GM18526 (cell line): ENCODE data around the gene BUD31.

Experiments
- POLR2A ChIP-seq: IDR thresholded peaks from 3 replicates; pipeline ENCODE4 v1.6.1; 2011; ENCODE audit not compliant: insufficient read length; ENCODE audit errors: extremely low read depth

BUD31 gene

GRCh38 chr7:99438573-99439480 is 30.1 kb downstream of the BUD31 start, which contains the start of the genes CPSF4 and PTCD1:
Gene CPSF4, plus strand, starts transcription at chr7:99438943. Its CDS starts 140 bp downstream, at chr7:99439083.
Gene PTCD1, minus strand, starts transcription at chr7:99438798. Its CDS starts 3,556 bp downstream, at chr7:99435242.
- peak; percentile 82 for TF ChIP-seq POLR2A

GRCh38 chr7:99440195-99440594 is 31.4 kb downstream of the BUD31 start:
- TF ChIP-seq POLR2A, result no peak

GRCh38 chr7:99446096-99446495 is 37.3 kb downstream of the BUD31 start:
- no peak for TF ChIP-seq POLR2A

DNA sequence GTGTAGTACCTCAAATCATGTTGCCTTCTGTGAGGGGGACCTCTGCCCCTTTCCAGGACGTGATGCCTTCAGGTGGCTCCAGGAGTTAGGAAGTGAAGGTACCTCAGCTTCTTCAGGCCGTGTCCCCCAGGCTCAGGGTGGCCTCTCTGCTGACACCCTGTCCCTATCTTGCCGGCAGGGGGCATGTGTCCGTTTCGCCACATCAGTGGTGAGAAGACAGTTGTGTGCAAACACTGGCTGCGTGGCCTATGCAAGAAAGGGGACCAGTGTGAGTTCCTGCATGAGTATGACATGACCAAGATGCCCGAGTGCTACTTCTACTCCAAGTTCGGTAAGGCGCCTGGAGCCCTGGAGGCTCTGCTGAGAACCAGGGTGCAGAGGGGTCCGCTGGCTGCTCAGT is 39.2 kb downstream of the BUD31 start:
- no peak for TF ChIP-seq POLR2A

DNA sequence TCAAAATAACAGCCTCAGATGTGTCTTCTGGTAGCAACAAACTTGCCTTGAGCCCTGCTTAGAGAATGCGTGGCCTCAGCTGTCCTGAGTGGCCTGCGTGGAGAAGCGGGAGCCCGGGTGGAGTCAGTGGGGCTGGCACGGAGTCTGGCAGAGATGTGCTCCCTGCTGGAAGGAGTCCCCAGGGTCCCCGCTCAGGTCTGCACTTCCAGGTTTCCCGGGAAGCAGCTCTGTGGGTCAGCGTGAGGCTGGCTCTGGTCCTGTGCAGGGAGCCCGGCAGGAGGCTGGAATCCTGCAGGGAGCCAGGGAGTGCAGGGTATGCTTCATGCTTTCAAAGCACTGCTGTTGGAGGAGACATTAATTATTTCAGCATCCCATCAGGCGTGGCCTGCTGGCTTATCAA is 40.1 kb downstream of the BUD31 start:
- TF ChIP-seq POLR2A, result no peak

- TF ChIP-seq POLR2A, result no peak
Measured at GRCh38 chr7:99449326-99449725, 40.6 kb downstream of the BUD31 start.

GRCh38 chr7:99451936-99452335 is 43.2 kb downstream of the BUD31 start:
- TF ChIP-seq POLR2A, result no peak

GRCh38 chr7:99452541-99452940 is 43.8 kb downstream of the BUD31 start:
- TF ChIP-seq POLR2A, result no peak

DNA sequence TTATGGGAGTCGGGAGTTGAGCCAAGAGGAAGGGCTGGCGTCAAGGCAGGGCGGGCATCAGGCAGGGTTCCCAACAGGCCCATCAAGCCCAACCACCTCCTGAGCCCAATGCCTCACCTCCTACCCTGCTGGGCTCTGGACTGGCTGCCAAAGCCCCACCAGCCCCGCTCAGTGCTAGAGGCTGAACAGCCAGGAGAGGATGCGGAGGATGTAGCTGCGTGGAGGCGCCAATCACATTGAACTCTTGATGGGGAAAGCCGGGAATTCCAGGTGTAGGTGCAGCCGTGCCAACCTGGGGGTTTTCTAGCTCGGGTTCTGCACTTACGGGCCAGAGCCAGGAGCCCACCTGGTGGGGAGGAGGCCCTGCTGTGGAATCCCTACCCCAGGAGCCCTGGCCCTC is 44.3 kb downstream of the BUD31 start:
- TF ChIP-seq POLR2A, result no peak

DNA sequence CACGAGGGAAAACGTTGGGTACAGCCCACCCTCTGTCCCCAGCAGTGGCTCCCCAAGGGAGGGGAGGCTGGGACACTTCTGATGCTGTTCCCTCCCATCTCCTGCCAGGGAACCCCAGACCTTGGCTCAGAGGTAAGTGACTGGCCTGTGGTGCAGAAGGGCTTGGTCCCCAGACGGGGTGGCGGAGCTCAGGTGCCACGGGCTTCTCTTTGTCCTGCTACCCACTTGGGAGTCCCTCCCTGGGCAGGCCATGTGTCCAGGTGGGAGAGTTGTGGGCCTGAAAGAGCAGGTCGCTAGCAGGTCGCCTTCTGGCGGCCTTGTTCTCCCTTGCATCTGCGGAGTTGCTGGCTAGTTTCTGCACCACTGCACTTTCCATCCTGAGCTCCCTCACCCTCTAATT is 47.1 kb downstream of the BUD31 start:
- no peak for TF ChIP-seq POLR2A

DNA sequence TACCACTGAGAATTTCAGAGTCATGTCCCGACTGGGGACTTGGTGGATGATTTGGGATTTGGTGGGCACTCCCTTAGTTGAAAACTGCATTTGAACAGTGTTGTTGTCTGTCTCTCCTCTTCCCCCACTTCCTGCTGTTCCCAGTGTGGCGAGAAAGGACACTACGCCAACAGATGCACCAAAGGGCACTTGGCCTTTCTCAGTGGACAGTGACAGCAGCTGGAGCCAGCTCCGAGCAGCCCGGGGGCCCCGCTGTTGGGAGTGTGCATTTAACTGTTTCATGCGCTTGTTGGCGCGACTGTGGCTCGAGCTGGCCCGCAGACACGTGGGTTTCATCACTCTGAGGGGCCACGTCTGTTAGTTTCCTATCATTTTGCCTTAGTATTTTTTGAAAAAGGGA is 47.5 kb downstream of the BUD31 start:
- no peak for TF ChIP-seq POLR2A

DNA sequence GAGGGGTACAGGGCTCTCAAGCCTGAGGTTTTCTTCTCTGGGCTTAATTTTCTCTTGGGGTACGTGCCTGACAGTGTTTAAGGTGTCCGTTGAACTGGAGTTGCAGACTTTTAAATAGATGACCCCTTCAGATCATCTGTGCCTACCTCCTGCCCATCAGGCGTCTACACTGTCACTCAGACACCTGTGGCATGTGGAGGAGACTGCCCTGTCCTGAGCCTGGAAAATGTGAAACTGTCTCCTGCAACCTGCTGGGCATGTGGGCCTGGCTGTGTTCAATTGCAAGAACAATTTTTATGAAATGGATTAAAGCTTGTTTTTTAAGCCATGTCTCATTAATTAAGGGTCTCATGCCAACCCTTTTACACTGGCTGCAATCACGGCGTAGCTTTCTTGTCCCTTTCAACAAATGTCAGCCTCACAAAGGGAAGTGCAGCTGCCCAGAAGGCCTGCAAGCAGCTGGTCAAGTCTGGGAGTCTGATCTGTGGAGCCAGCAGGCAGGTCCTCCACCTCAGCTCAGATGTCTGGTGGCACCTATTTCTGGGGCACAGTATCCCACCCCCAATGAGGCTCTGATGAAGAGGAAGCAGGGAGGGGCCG is 48.4 kb downstream of the BUD31 start:
- TF ChIP-seq POLR2A, result no peak

GRCh38 chr7:99457650-99458493 is 49.1 kb downstream of the BUD31 start:
- no peak for TF ChIP-seq POLR2A

DNA sequence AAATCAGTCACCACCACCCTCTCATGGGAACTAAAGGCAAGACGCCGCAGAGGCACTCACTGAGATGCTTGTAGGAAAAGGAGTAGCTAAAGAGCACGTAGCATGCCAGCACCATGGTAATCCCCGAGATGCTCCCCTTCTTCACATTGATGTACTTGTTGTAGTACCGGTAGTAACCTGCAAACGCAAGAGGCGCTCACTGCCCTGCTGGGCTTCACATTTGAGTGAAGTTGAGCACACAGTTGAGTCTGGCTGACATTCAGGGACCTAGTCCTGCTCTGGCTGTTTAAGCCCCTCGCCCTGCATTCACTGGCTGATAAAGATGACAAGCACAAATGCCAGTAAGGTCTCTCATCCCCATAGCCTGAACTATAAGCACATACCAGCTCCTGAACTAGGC is 50.3 kb downstream of the BUD31 start:
- no peak for TF ChIP-seq POLR2A

- no peak for TF ChIP-seq POLR2A
Measured at GRCh38 chr7:99460651-99461050, 51.9 kb downstream of the BUD31 start.
